CD4-positive, CD25-positive, alpha-beta regulatory T cell (primary cell): ENCODE measurements around the gene ERGIC3. TPM values are rescaled to one million over a fixed set of nuclear protein-coding genes. Genes with fewer than 3 reads are reported as not detected.

Source experiments
- ATAC-seq, 2 donors: fragments of 150-1000 bp; cut with Tn5 transposase; one replicate each; pipeline ENCODE4 v1.10.0; 2021; ENCODE audit warnings: low read depth in 2 of 2, moderate number of reproducible peaks in 2 of 2, moderate library complexity in 1 of 2
- DNase-seq, 3 donors: peaks; one replicate each; pipeline versions ENCODE4 v3.0.0 to v3.0.0-alpha.2; 2012 to 2022; ENCODE audit warnings: mixed read lengths in 1 of 3
- H3K27ac ChIP-seq: one replicate; pipeline ENCODE4 v1.7.0; 2013; ENCODE audit warnings: mild to moderate bottlenecking, low read length; ENCODE audit not compliant: insufficient read depth, poor library complexity, severe bottlenecking
- H3K27me3 ChIP-seq: one replicate; pipeline ENCODE4 v1.7.0; 2013; ENCODE audit warnings: low read length; ENCODE audit not compliant: control insufficient read depth, insufficient read depth
- H3K36me3 ChIP-seq: one replicate; pipeline ENCODE4 v1.7.0; 2013; ENCODE audit warnings: mild to moderate bottlenecking, low read length, moderate library complexity; ENCODE audit not compliant: control insufficient read depth, insufficient read depth
- H3K4me1 ChIP-seq: 2 replicates; pipeline ENCODE4 v1.7.0; 2013; ENCODE audit warnings: mild to moderate bottlenecking, low read length; ENCODE audit not compliant: insufficient read depth, control insufficient read depth, poor library complexity, severe bottlenecking
- H3K4me3 ChIP-seq: one replicate; pipeline ENCODE4 v1.7.0; 2013; ENCODE audit warnings: low read depth, mild to moderate bottlenecking, low read length, moderate library complexity
- H3K9me3 ChIP-seq, 2 experiments: 1 replicate in 1 of 2; 2 replicates in 1 of 2; pipeline ENCODE4 v1.7.0; 2013; ENCODE audit warnings: low read length in 2 of 2, mild to moderate bottlenecking in 1 of 2, moderate library complexity in 1 of 2; ENCODE audit not compliant: control insufficient read depth in 2 of 2
- H3K27ac Mint-ChIP-seq, 3 donors: one replicate each; pipeline ENCODE4 v1.8.0; 2020 to 2022; ENCODE audit warnings: mild to moderate bottlenecking in 3 of 3, mixed read lengths in 3 of 3, moderate library complexity in 2 of 3
- H3K27me3 Mint-ChIP-seq: one replicate; pipeline ENCODE4 v1.8.0; 2022; ENCODE audit warnings: mild to moderate bottlenecking, mixed read lengths
- H3K36me3 Mint-ChIP-seq: one replicate; pipeline ENCODE4 v1.8.0; 2020; ENCODE audit warnings: mixed read lengths
- H3K4me1 Mint-ChIP-seq, 4 donors: one replicate each; pipeline ENCODE4 v1.8.0; 2020 to 2022; ENCODE audit warnings: mixed read lengths in 4 of 4, mild to moderate bottlenecking in 1 of 4
- H3K4me3 Mint-ChIP-seq, 4 donors: one replicate each; pipeline ENCODE4 v1.8.0; 2020 to 2022; ENCODE audit warnings: mild to moderate bottlenecking in 4 of 4, mixed read lengths in 4 of 4, moderate library complexity in 3 of 4
- H3K9me3 Mint-ChIP-seq, 7 donors: one replicate each; pipeline ENCODE4 v1.8.0; 2020 to 2022; ENCODE audit warnings: mixed read lengths in 7 of 7, mild to moderate bottlenecking in 3 of 7, moderate library complexity in 2 of 7
- polyA plus RNA-seq, 4 donors: library from polyadenylated mRNA; unstranded; fragments of 300-500 nt; fragmentation: Illumina TruSeq; gene quantifications; one replicate each; pipeline ENCODE4 v1.2.3, GENCODE V29; 2021
- total RNA-seq: library from RNA; stranded (reverse); gene quantifications from one replicate; pipeline ENCODE4 v1.2.3, GENCODE V29; 2022

ERGIC3 gene
- total and polyA plus RNA-seq, 5 donors from 2014 or later: 121 to 138 (median 132) TPM

GRCh38 chr20:35503281-35503680, 38.6 kb upstream of the ERGIC3 start:
- ATAC-seq: no peak
- peaks cover 8% of the 10 kb centered on the region for H3K4me1 ChIP-seq
- no peak overlapping the region for H3K4me3 ChIP-seq
- peaks cover 94% of the 10 kb centered on the region for H3K36me3 ChIP-seq
- H3K27me3 ChIP-seq: no peaks in the 10 kb centered on the region
- DNase-seq: no peak
- H3K4me1 Mint-ChIP-seq: peaks cover 5 to 33% (median 31%) of the 10 kb centered on the region in 4 donors
- H3K9me3 ChIP-seq: no peaks in the 10 kb centered on the region
- peaks cover 69% of the 10 kb centered on the region for H3K36me3 Mint-ChIP-seq
- H3K4me3 Mint-ChIP-seq: no peak overlapping the region
- H3K27ac ChIP-seq: no peak overlapping the region
- no peaks in the 10 kb centered on the region for H3K27me3 Mint-ChIP-seq
- H3K9me3 Mint-ChIP-seq: no peaks in the 10 kb centered on the region
- peak overlapping the region; percentile 28 to 65 (median 64) for H3K27ac Mint-ChIP-seq

GRCh38 chr20:35503841-35504561, 37.9 kb upstream of the ERGIC3 start:
- Mint-ChIP-seq H3K36me3 (peaks cover 77% of the 10 kb centered on the region), H3K9me3 (no peaks in the 10 kb centered on the region), H3K27me3 (no peaks in the 10 kb centered on the region), H3K27ac (peak overlapping the region; percentile 64 to 78 (median 67)), H3K4me3 (no peak overlapping the region), H3K4me1 (peaks cover 5 to 33% (median 31%) of the 10 kb centered on the region in 4 donors)
- no peak overlapping the region for H3K27ac ChIP-seq
- H3K36me3 ChIP-seq: peaks cover 94% of the 10 kb centered on the region
- peaks cover 8% of the 10 kb centered on the region for H3K4me1 ChIP-seq
- H3K27me3 ChIP-seq: no peaks in the 10 kb centered on the region
- DNase-seq: no peak
- no peak overlapping the region for H3K4me3 ChIP-seq
- ATAC-seq: no peak
- no peaks in the 10 kb centered on the region for H3K9me3 ChIP-seq

- peaks cover 94% of the 10 kb centered on the region for H3K36me3 ChIP-seq
- H3K4me1 ChIP-seq: peaks cover 8% of the 10 kb centered on the region
- H3K9me3 ChIP-seq: no peaks in the 10 kb centered on the region
- Mint-ChIP-seq H3K27me3 (no peaks in the 10 kb centered on the region), H3K9me3 (no peaks in the 10 kb centered on the region), H3K36me3 (peaks cover 74% of the 10 kb centered on the region), H3K4me1 (peaks cover 5 to 33% (median 28%) of the 10 kb centered on the region in 4 donors), H3K27ac (peak overlapping the region in 1 of 3 donors; percentile 67), H3K4me3 (peak overlapping the region in 2 of 4 donors; percentile 38 to 54)
- H3K4me3 ChIP-seq: no peak overlapping the region
- no peaks in the 10 kb centered on the region for H3K27me3 ChIP-seq
- DNase-seq: no peak
- H3K27ac ChIP-seq: no peak overlapping the region
- ATAC-seq: no peak
These were observed 37.1 kb upstream of the ERGIC3 start for GRCh38 chr20:35504751-35505150.

- ATAC-seq: no peak
- Mint-ChIP-seq H3K27ac (peak overlapping the region; percentile 34 to 93 (median 85)), H3K4me1 (peaks cover 0 to 33% (median 27%) of the 10 kb centered on the region in 4 donors), H3K36me3 (peaks cover 69% of the 10 kb centered on the region), H3K27me3 (no peaks in the 10 kb centered on the region), H3K9me3 (no peaks in the 10 kb centered on the region), H3K4me3 (peak overlapping the region in 1 of 4 donors; percentile 22)
- Histone ChIP-seq H3K36me3 (peaks cover 96% of the 10 kb centered on the region), H3K27ac (no peak overlapping the region), H3K4me3 (no peak overlapping the region), H3K9me3 (no peaks in the 10 kb centered on the region), H3K4me1 (peaks cover 8% of the 10 kb centered on the region), H3K27me3 (no peaks in the 10 kb centered on the region)
- DNase-seq: no peak
These were observed 35.7 kb upstream of the ERGIC3 start for GRCh38 chr20:35506179-35506578.

- no peaks in the 10 kb centered on the region for H3K9me3 Mint-ChIP-seq
- H3K27ac Mint-ChIP-seq: peak overlapping the region; percentile 79 to 93 (median 86)
- no peaks in the 10 kb centered on the region for H3K27me3 Mint-ChIP-seq
- H3K36me3 ChIP-seq: peaks cover 95% of the 10 kb centered on the region
- peak overlapping the region in 1 of 4 donors; percentile 25 for H3K4me3 Mint-ChIP-seq
- H3K36me3 Mint-ChIP-seq: peaks cover 68% of the 10 kb centered on the region
- no peak overlapping the region for H3K4me3 ChIP-seq
- H3K9me3 ChIP-seq: no peaks in the 10 kb centered on the region
- H3K4me1 Mint-ChIP-seq: peaks cover 0 to 33% (median 27%) of the 10 kb centered on the region in 4 donors
- no peaks in the 10 kb centered on the region for H3K27me3 ChIP-seq
- H3K4me1 ChIP-seq: peaks cover 8% of the 10 kb centered on the region
- peak overlapping the region; percentile 7 for H3K27ac ChIP-seq
- ATAC-seq: peak; percentile 76 to 80
- DNase-seq: peak in 1 of 3 donors; percentile 58
These were observed 34.8 kb upstream of the ERGIC3 start for GRCh38 chr20:35506872-35507638.

GRCh38 chr20:35508493-35509218, 33.2 kb upstream of the ERGIC3 start:
- ATAC-seq (no peak), DNase-seq (no peak)
- Mint-ChIP-seq H3K4me1 (peaks cover 0 to 31% (median 22%) of the 10 kb centered on the region in 4 donors), H3K9me3 (no peaks in the 10 kb centered on the region), H3K36me3 (peaks cover 57% of the 10 kb centered on the region), H3K27ac (peak overlapping the region in 1 of 3 donors; percentile 67), H3K27me3 (no peaks in the 10 kb centered on the region), H3K4me3 (no peak overlapping the region)
- H3K36me3 ChIP-seq: peaks cover 93% of the 10 kb centered on the region
- H3K9me3 ChIP-seq: no peaks in the 10 kb centered on the region
- no peak overlapping the region for H3K27ac ChIP-seq
- H3K27me3 ChIP-seq: no peaks in the 10 kb centered on the region
- H3K4me3 ChIP-seq: no peak overlapping the region
- peaks cover 8% of the 10 kb centered on the region for H3K4me1 ChIP-seq

- Histone ChIP-seq H3K4me3 (no peak overlapping the region), H3K9me3 (no peaks in the 10 kb centered on the region), H3K36me3 (peaks cover 87% of the 10 kb centered on the region), H3K4me1 (peaks cover 2% of the 10 kb centered on the region), H3K27me3 (no peaks in the 10 kb centered on the region), H3K27ac (no peak overlapping the region)
- H3K27ac Mint-ChIP-seq: peak overlapping the region in 1 of 3 donors; percentile 63
- H3K4me3 Mint-ChIP-seq: peak overlapping the region in 1 of 4 donors; percentile 15
- H3K27me3 Mint-ChIP-seq: no peaks in the 10 kb centered on the region
- no peaks in the 10 kb centered on the region for H3K9me3 Mint-ChIP-seq
- DNase-seq (no peak), ATAC-seq (no peak)
- H3K36me3 Mint-ChIP-seq: peaks cover 52% of the 10 kb centered on the region
- peaks cover 0 to 10% (median 9%) of the 10 kb centered on the region in 4 donors for H3K4me1 Mint-ChIP-seq
These were observed 30.7 kb upstream of the ERGIC3 start for GRCh38 chr20:35510951-35511735.
